ENCODE data around the gene TMEM41B. TPM values are rescaled to one million over a fixed set of nuclear protein-coding genes. Genes with fewer than 3 reads are reported as not detected.

TMEM41B gene
- total RNA-seq, 3 donors from 2014 or later = 33.2 to 57.9 (median 54.0) TPM

DNA sequence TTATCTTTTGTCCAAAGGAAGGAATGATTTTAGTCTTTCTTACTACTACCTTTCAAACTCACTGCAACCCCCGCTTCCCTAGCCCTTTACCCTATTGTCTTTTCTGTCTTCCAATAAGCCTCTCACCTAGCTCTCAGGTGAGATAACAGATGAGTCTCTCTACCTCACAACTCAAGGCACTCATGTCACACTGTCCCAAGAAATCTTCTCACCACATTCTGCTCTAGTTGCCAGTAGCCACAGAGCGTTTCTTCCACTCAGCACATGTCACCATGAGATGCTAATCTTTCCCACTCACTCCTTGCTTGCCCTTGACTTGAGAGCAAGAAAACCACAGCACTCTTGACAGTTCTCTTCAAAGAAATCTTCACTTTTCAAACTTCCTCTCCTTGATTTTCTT lies 32.7 kb upstream of the TMEM41B start:
- no peaks in the 10 kb centered on the region for H3K9me3 ChIP-seq
- TF ChIP-seq, protein P1, sequence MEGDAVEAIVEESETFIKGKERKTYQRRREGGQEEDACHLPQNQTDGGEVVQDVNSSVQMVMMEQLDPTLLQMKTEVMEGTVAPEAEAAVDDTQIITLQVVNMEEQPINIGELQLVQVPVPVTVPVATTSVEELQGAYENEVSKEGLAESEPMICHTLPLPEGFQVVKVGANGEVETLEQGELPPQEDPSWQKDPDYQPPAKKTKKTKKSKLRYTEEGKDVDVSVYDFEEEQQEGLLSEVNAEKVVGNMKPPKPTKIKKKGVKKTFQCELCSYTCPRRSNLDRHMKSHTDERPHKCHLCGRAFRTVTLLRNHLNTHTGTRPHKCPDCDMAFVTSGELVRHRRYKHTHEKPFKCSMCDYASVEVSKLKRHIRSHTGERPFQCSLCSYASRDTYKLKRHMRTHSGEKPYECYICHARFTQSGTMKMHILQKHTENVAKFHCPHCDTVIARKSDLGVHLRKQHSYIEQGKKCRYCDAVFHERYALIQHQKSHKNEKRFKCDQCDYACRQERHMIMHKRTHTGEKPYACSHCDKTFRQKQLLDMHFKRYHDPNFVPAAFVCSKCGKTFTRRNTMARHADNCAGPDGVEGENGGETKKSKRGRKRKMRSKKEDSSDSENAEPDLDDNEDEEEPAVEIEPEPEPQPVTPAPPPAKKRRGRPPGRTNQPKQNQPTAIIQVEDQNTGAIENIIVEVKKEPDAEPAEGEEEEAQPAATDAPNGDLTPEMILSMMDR (IDR thresholded peaks at IDR 0.05) = no peak
- intact Hi-C loops (cut with DNase I, micrococcal nuclease) = no loop called here
- ATAC-seq (no peak), DNase-seq (no peak)
- H3K4me1 ChIP-seq (ENCODE audit: low read depth) = no peaks in the 10 kb centered on the region
- no peak overlapping the region for H3K4me3 ChIP-seq
- no peaks in the 10 kb centered on the region for H3K36me3 ChIP-seq (ENCODE audit: low read depth)

DNA sequence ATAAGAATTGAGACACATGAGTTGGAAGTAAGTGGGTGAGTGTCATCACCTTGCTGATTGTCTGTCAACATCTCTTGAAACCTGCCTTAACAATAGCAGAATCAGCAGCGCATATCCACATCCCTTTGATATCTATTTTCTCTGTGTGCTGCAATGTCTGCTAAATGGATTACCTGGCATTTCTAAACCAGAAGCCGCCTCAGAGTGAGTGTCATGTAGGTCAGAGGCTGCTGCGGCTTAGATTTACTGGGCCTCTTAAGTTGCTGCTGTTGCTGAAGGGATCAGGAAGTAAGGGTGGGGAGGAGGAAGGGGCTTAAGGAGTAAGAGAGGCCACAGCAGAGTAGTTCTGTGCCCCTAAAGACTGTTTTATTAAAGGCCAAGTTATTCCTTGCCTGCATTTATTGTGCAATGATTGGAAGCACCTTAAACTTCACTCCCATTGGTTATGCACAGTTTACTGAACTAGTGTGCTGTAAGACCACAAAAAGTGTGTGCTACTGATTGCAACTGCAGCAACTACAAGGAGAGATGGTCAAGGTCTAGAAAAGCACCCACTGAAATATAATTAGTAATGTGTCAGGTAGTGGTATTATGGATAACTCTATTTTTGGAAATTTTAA lies 29.8 kb upstream of the TMEM41B start:
- Histone ChIP-seq H3K4me3 (no peak overlapping the region), H3K36me3 (ENCODE audit: low read depth) (no peaks in the 10 kb centered on the region), H3K4me1 (ENCODE audit: low read depth) (no peaks in the 10 kb centered on the region), H3K9me3 (no peaks in the 10 kb centered on the region)
- DNase-seq = no peak
- TF ChIP-seq, protein P1 (IDR thresholded peaks at IDR 0.05) = no peak
- intact Hi-C loops (cut with DNase I, micrococcal nuclease) = no loop called here
- no peak for ATAC-seq

DNA sequence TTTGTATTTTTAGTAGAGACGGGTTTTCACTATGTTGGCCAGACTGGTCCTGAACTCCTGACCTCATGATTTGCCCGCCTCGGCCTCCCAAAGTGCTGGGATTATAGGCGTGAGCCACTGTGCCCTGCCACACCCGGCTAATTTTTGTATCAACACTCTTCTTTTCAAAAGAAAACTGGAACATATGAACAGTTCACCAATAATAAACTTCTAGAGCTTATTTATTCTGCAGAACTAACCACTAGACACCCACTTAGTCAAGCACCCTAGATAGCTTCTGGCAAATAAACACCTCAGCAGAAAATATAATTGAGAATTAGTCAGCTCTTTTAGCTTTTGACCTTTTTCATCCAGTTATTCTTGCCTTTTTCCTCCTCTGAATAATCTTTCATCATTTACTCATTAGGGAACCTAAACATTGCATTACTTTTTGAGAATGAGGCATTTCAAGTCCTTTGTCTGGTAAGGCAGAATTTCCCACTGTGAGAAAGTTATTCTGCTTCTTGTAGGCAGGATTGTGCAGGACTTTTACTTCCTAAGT lies 27.3 kb upstream of the TMEM41B start:
- intact Hi-C loops (cut with DNase I, micrococcal nuclease) = no loop called here
- TF ChIP-seq, protein P1 (IDR thresholded peaks at IDR 0.05) = no peak
- H3K9me3 ChIP-seq = no peaks in the 10 kb centered on the region
- DNase-seq (no peak), ATAC-seq (no peak)
- H3K36me3 ChIP-seq (ENCODE audit: low read depth) = no peaks in the 10 kb centered on the region
- H3K4me3 ChIP-seq = no peak overlapping the region
- no peaks in the 10 kb centered on the region for H3K4me1 ChIP-seq (ENCODE audit: low read depth)

DNA sequence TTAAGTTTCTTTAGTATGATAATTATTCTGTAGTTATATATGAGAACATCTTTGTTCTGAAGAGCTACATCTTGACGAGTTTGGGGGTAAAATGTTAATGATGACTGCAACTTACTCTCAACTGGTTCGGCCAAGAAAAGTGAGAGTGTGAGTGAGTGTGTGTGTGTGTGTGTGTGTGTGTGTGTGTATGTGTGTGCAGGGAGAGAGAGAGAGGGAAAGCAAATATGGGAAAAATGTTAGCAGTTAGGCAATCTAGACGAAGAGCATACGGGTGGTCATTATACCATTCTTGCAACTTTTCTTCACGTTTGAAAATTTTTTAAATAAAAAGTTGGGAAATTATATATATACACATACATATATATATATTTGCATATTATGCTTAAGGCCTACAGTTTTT lies 18.3 kb upstream of the TMEM41B start:
- intact Hi-C loops (cut with DNase I, micrococcal nuclease) = no loop called here
- ATAC-seq = no peak
- no peaks in the 10 kb centered on the region for H3K9me3 ChIP-seq
- TF ChIP-seq, protein P1 (IDR thresholded peaks at IDR 0.05) = no peak
- no peaks in the 10 kb centered on the region for H3K36me3 ChIP-seq (ENCODE audit: low read depth)
- DNase-seq = no peak
- no peak overlapping the region for H3K4me3 ChIP-seq
- no peaks in the 10 kb centered on the region for H3K4me1 ChIP-seq (ENCODE audit: low read depth)

DNA sequence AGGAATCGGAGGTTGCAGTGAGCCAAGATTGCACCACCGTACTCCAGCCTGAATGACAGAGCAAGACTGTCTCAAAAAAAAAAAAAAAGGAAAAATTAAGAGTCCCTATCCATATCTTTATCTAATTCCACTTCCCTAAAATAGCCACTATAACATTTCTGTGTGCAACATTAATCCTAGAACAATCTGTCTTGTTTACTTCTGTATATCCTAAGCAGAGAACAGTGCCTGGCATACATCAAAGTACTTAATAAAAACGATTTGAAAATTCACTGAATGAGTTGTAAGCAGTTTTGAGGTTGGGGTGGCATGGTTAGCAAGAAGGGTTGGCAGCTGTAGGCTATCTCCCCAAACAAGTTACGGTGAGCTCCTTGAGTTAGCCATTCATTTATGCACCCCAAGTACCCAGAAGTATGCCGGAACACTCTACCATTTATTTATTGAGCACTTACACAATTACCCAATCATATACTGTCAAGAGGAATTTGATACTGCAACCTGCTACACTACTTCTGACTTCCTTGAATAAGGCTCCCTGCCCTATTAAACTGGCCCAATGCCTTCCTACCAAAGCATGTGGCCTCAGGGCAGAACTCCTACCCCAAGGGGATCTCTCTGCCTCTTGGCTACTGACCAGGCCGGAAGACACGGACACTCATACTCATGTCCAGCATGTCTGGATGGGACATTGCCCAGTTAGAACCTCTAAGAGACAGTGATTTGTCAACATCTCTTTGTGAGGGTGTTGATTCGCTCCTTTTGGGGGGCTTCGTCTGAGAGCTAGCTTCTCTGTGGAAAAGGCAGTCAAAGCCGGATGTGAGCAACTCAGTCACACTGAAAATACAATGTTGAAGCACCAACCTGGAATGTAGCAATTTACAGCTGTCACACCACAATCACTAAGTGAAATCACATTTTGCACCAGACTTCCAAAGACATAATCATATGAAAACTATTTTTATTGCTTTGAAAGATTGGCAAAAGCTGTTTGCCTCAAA lies 16.3 kb upstream of the TMEM41B start:
- DNase-seq (no peak), ATAC-seq (no peak)
- intact Hi-C loops (cut with DNase I, micrococcal nuclease) = no loop called here
- Histone ChIP-seq H3K9me3 (no peaks in the 10 kb centered on the region), H3K4me3 (no peak overlapping the region), H3K4me1 (ENCODE audit: low read depth) (no peaks in the 10 kb centered on the region), H3K36me3 (ENCODE audit: low read depth) (no peaks in the 10 kb centered on the region)
- TF ChIP-seq, protein P1 (IDR thresholded peaks at IDR 0.05) = no peak

Data from mucosa of descending colon (tissue), 3 donors.